PC-9 (cell line): ENCODE measurements around the gene SMAD6. TPM values are rescaled to one million over a fixed set of nuclear protein-coding genes. Genes with fewer than 3 reads are reported as not detected.

ENCODE experiments used
- BruUV-seq: library from RNA; stranded (reverse); fragments of 400-500 nt; replicated peaks from 2 replicates; lab custom pipeline; 2021; lab: Mats Ljungman, UMichigan
- CTCF ChIA-PET: fragments of 300-600 bp; sonication (Branson Sonifier 250); formaldehyde crosslinking; loops from one replicate; lab custom pipeline; 2022; ENCODE audit warnings: antibody characterized with exemption; lab: Charles Lee
- POLR2A ChIA-PET: fragments of 300-600 bp; sonication (Branson Sonifier 250); formaldehyde crosslinking; loops from one replicate; lab custom pipeline; 2022; ENCODE audit warnings: antibody characterized with exemption; ENCODE audit not compliant: unreplicated experiment; lab: Charles Lee
- DNase-seq, 2 experiments: peaks; one replicate each; pipeline versions ENCODE4 v3.0.0 to v3.0.0-alpha.2; 2015 to 2022; ENCODE audit warnings: mixed read lengths in 1 of 2
- H2AFZ ChIP-seq: fragments of 200-600 bp; sonication (generic); 2 replicates; pipeline ENCODE4 v1.8.1; 2017; ENCODE audit warnings: antibody characterized with exemption
- H3F3A ChIP-seq: fragments of 200-600 bp; sonication (generic); 2 replicates; pipeline ENCODE4 v1.8.1; 2017; ENCODE audit warnings: antibody characterized with exemption, mild to moderate bottlenecking, low read depth; ENCODE audit not compliant: insufficient read depth
- H3K27ac ChIP-seq: fragments of 200-600 bp; sonication (generic); 2 replicates; pipeline ENCODE4 v1.6.1; 2016; ENCODE audit warnings: mixed run types
- H3K27me3 ChIP-seq: fragments of 200-600 bp; sonication (generic); 2 replicates; pipeline ENCODE4 v1.6.1; 2016; ENCODE audit warnings: low read depth, mixed run types; ENCODE audit not compliant: insufficient read depth
- H3K36me3 ChIP-seq: fragments of 200-600 bp; sonication (generic); 2 replicates; pipeline ENCODE4 v1.6.1; 2016; ENCODE audit warnings: low read depth, mixed run types
- H3K4me1 ChIP-seq: fragments of 200-600 bp; sonication (generic); replicated peaks from 2 replicates; pipeline ENCODE4 v1.6.1; 2016; ENCODE audit warnings: mixed run types; ENCODE audit not compliant: insufficient read depth
- H3K4me2 ChIP-seq: fragments of 200-600 bp; sonication (generic); 2 replicates; pipeline ENCODE4 v1.6.1; 2017; ENCODE audit warnings: mixed run types
- H3K4me3 ChIP-seq: fragments of 200-600 bp; sonication (generic); 2 replicates; pipeline ENCODE4 v1.6.1; 2016; ENCODE audit warnings: mixed run types
- H3K79me2 ChIP-seq: fragments of 200-600 bp; sonication (generic); 2 replicates; pipeline ENCODE4 v1.6.1; 2017; ENCODE audit warnings: low read depth, mixed run types
- H3K9me2 ChIP-seq: fragments of 200-600 bp; sonication (generic); 2 replicates; pipeline ENCODE4 v1.8.1; 2017; ENCODE audit warnings: mild to moderate bottlenecking; ENCODE audit not compliant: insufficient read depth
- H3K9me3 ChIP-seq: fragments of 200-600 bp; sonication (generic); 2 replicates; pipeline ENCODE4 v1.8.1; 2016; ENCODE audit warnings: low read depth; ENCODE audit not compliant: insufficient read depth
- H4K20me1 ChIP-seq: fragments of 200-600 bp; sonication (generic); 2 replicates; pipeline ENCODE4 v1.8.1; 2017; ENCODE audit not compliant: insufficient read depth
- CTCF ChIP-seq: fragments of 200-600 bp; sonication (generic); conservative IDR thresholded peaks from 2 replicates; pipeline ENCODE4 v1.6.1; 2017; ENCODE audit warnings: mixed run types, antibody characterized with exemption, mild to moderate bottlenecking, moderate library complexity
- EZH2 ChIP-seq: fragments of 200-600 bp; sonication (generic); IDR thresholded peaks from 2 replicates; pipeline ENCODE4 v1.8.0; 2017; ENCODE audit warnings: antibody characterized with exemption, low read depth
- intact Hi-C: fragments of 100-400 bp; cut with micrococcal nuclease; formaldehyde crosslinking; loops from one replicate; pipeline ENCODE4 v1.10.0; 2022; ENCODE audit not compliant: unreplicated experiment
- total RNA-seq: library from RNA; stranded (reverse); gene quantifications from 2 replicates; pipeline ENCODE4 v1.2.3, GENCODE V29; 2021

Gene SMAD6
- total RNA-seq, 1 experiment from 2014 or later, result 7.1 TPM

GRCh38 chr15:66711862-66712261 is 9.8 kb downstream of the SMAD6 start:
- no peaks in the 10 kb centered on the region for H3K9me2 ChIP-seq
- H3K4me1 ChIP-seq, result peaks cover 5% of the 10 kb centered on the region; the same call in 1 of the 2 replicates
- no peaks in the 10 kb centered on the region for H3K9me3 ChIP-seq
- no peaks in the 10 kb centered on the region for H3F3A ChIP-seq
- BruUV-seq, result no TSS peak
- no peak overlapping the region for H3K4me3 ChIP-seq
- H3K36me3 ChIP-seq, result no peaks in the 10 kb centered on the region
- no peak for DNase-seq
- POLR2A ChIA-PET, result interaction anchor here (0.6 to 0.8 kb wide), 2 partner anchors 93 to 205 kb away, joined by 3 to 19 read pairs; no protein-coding TSS in a partner anchor
- H3K79me2 ChIP-seq, result no peaks in the 10 kb centered on the region
- no peaks in the 10 kb centered on the region for H3K27me3 ChIP-seq
- no peak overlapping the region for H3K27ac ChIP-seq
- H3K4me2 ChIP-seq, result no peak overlapping the region
- H2AFZ ChIP-seq, result no peak overlapping the region
- no peaks in the 10 kb centered on the region for H4K20me1 ChIP-seq
- CTCF ChIA-PET, result no interaction called here
- intact Hi-C loops, result no loop called here
- TF ChIP-seq CTCF (no peak), EZH2 (no peak)

GRCh38 chr15:66713843-66714508 is 11.9 kb downstream of the SMAD6 start:
- H3K36me3 ChIP-seq, result no peaks in the 10 kb centered on the region
- no peaks in the 10 kb centered on the region for H3K79me2 ChIP-seq
- POLR2A ChIA-PET, result interaction anchor here (0.7 kb wide), 1 partner anchor 169 kb away, joined by 4 read pairs; no protein-coding TSS in a partner anchor
- no peaks in the 10 kb centered on the region for H3K9me2 ChIP-seq
- DNase-seq, result no peak
- no peak overlapping the region for H3K27ac ChIP-seq
- H3K27me3 ChIP-seq, result no peaks in the 10 kb centered on the region
- H3K9me3 ChIP-seq, result no peaks in the 10 kb centered on the region
- H3F3A ChIP-seq, result no peaks in the 10 kb centered on the region
- H3K4me1 ChIP-seq, result peaks cover 12% of the 10 kb centered on the region; the same call in 1 of the 2 replicates
- no peak overlapping the region for H2AFZ ChIP-seq
- TF ChIP-seq CTCF (no peak), EZH2 (no peak)
- no peak overlapping the region for H3K4me3 ChIP-seq
- H3K4me2 ChIP-seq, result no peak overlapping the region
- no TSS peak for BruUV-seq
- intact Hi-C loops, result no loop called here
- no peaks in the 10 kb centered on the region for H4K20me1 ChIP-seq
- CTCF ChIA-PET, result interaction anchor here (0.7 kb wide), 1 partner anchor 131 kb away, joined by 12 read pairs; no protein-coding TSS in a partner anchor

DNA sequence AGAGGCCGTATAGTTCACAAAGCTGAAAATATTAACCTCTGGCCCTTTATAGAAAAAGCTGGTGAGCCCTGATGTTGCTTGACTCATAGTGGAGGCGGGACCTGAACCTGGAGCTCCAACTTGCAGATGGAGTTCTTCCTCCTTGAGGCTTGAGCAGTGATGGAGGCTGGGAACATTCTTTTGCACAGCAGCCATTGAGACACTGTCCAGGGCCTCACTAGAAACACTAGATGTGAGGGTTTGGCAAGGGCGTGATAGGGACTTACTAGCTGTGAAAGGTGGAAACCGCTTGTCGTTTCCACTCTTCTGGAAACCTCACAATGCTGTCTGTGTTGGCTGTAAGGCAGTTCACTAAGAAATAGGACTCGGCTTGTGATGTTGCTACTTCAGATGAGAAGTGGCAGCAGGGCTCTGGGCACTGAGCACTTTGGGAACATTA is 12.5 kb downstream of the SMAD6 start:
- no peaks in the 10 kb centered on the region for H3K79me2 ChIP-seq
- DNase-seq, result no peak
- no peak overlapping the region for H3K4me3 ChIP-seq
- H3K4me2 ChIP-seq, result no peak overlapping the region
- no peaks in the 10 kb centered on the region for H3K9me3 ChIP-seq
- no peak for TF ChIP-seq EZH2
- TF ChIP-seq CTCF, result no peak
- no peak overlapping the region for H2AFZ ChIP-seq
- CTCF ChIA-PET, result interaction anchor here (0.6 to 0.7 kb wide), 2 partner anchors 132 to 1936 kb away, joined by 4 to 12 read pairs; no protein-coding TSS in a partner anchor
- BruUV-seq, result no TSS peak
- H3F3A ChIP-seq, result peaks cover under 1% of the 10 kb centered on the region; the same call in 1 of the 2 replicates
- intact Hi-C loops, result no loop called here
- no peaks in the 10 kb centered on the region for H3K36me3 ChIP-seq
- no peak overlapping the region for H3K27ac ChIP-seq
- POLR2A ChIA-PET, result interaction anchor here (0.6 to 0.7 kb wide), 2 partner anchors 112 to 169 kb away, joined by 4 to 7 read pairs; no protein-coding TSS in a partner anchor
- H3K9me2 ChIP-seq, result no peaks in the 10 kb centered on the region
- no peaks in the 10 kb centered on the region for H3K27me3 ChIP-seq
- H3K4me1 ChIP-seq, result peaks cover 13% of the 10 kb centered on the region
- no peaks in the 10 kb centered on the region for H4K20me1 ChIP-seq
